Transverse colon (tissue), 4 donors: ENCODE data around the gene FOXI1. TPM values are rescaled to one million over a fixed set of nuclear protein-coding genes. Genes with fewer than 3 reads are reported as not detected.

Source experiments
- DNase-seq: peaks from one replicate; pipeline ENCODE4 v3.0.0-alpha.2; 2019
- H3K27ac ChIP-seq, 4 donors: fragments of 200-600 bp; sonication (generic); 2 replicates each; pipeline ENCODE4 v1.5.1; 2016 to 2018; ENCODE audit warnings: inconsistent platforms in 4 of 4
- H3K27me3 ChIP-seq: fragments of 200-600 bp; sonication (generic); 2 replicates; pipeline ENCODE4 v1.5.1; 2017; ENCODE audit warnings: inconsistent platforms
- H3K36me3 ChIP-seq, 4 donors: fragments of 200-600 bp; sonication (generic); 2 replicates each; pipeline ENCODE4 v1.5.1; 2017 to 2019; ENCODE audit warnings: inconsistent platforms in 4 of 4
- H3K4me1 ChIP-seq, 4 donors: fragments of 200-600 bp; sonication (generic); 2 replicates each; pipeline ENCODE4 v1.5.1; 2017 to 2020; ENCODE audit warnings: inconsistent platforms in 4 of 4
- H3K4me3 ChIP-seq, 4 donors: fragments of 200-600 bp; sonication (generic); 1 replicate in 1 of 4; 2 replicates in 3 of 4; pipeline versions ENCODE4 v1.5.1 to v1.6.1; 2017 to 2019; ENCODE audit warnings: inconsistent platforms in 4 of 4
- H3K9me3 ChIP-seq, 2 donors: fragments of 200-600 bp; sonication (generic); 2 replicates each; pipeline ENCODE4 v1.5.1; 2017 to 2019; ENCODE audit warnings: inconsistent platforms in 2 of 2
- EP300 ChIP-seq: sonication (generic); formaldehyde crosslinking; IDR thresholded peaks from one replicate; pipeline ENCODE4 v1.6.1; 2017; ENCODE audit warnings: antibody characterized with exemption, low read depth
- POLR2A ChIP-seq: fragments of 450-650 bp; IDR thresholded peaks from one replicate; pipeline ENCODE4 v1.6.1; 2016; ENCODE audit warnings: antibody characterized with exemption, mild to moderate bottlenecking, moderate library complexity
- POLR2AphosphoS5 ChIP-seq, 3 donors: sonication (generic); formaldehyde crosslinking; IDR thresholded peaks; one replicate each; pipeline ENCODE4 v1.6.1; 2016; ENCODE audit warnings: antibody characterized with exemption in 3 of 3
- WGBS, 2 donors: methylation state at CpG; one replicate each; pipeline ENCODE4 v1.1.5; 2018; ENCODE audit warnings: low coverage in 1 of 2; 5-methylcytosine and 5-hydroxymethylcytosine counted together
- in situ Hi-C, 4 donors: fragments of 200-750 bp; cut with MboI; loops; one replicate each; pipeline versions ENCODE4 v1.15.0 to v1.15.1; 2017; ENCODE audit warnings: low sequenced_read_pairs in 3 of 4, low pct_ligation_motif_present in 1 of 4, low pct_unique_long_range_greater_than_20kb in 1 of 4
- intact Hi-C: fragments of 100-400 bp; cut with DNase I; formaldehyde crosslinking; loops from one replicate; pipeline ENCODE4 v1.15.1; 2023; ENCODE audit warnings: low total_unique reads
- total RNA-seq, 4 donors: library from RNA; depleted of rRNA; stranded (reverse); fragments of >200 nt; gene quantifications; one replicate each; pipeline ENCODE4 v1.1.0, GENCODE V29; 2016
- TF ChIP-seq, protein P1 (sequence below), 5 experiments: fragments of 200-600 bp in 3 of 5; fragments of 450-650 bp in 2 of 5; sonication (generic) in 3 of 5; IDR thresholded peaks; 1 replicate in 2 of 5; 2 replicates in 3 of 5; pipeline ENCODE4 v1.5.1; 2016 to 2017; ENCODE audit warnings: antibody characterized with exemption in 5 of 5, inconsistent platforms in 3 of 5, mild to moderate bottlenecking in 2 of 5, moderate library complexity in 1 of 5

Gene FOXI1
- total RNA-seq, 4 donors from 2014 or later, result not detected

GRCh38 chr5:170107674-170108073 lies 2.0 kb downstream of the FOXI1 start:
- H3K4me1 ChIP-seq, result no peaks in the 10 kb centered on the region
- no peaks in the 10 kb centered on the region for H3K27me3 ChIP-seq
- intact Hi-C loops, result no loop called here
- WGBS, 2 donors, result 68 to 71% methylated on average over 1 to 2 of the region's 2 CpGs
- H3K36me3 ChIP-seq, result no peaks in the 10 kb centered on the region
- H3K4me3 ChIP-seq, result no peak overlapping the region
- in situ Hi-C loops, result loop anchor here in 1 of 4 donors (10.0 kb wide), 1 partner anchor 77 kb away; no protein-coding TSS in a partner anchor
- no peak overlapping the region for H3K27ac ChIP-seq
- no peaks in the 10 kb centered on the region for H3K9me3 ChIP-seq
- TF ChIP-seq, protein P1, sequence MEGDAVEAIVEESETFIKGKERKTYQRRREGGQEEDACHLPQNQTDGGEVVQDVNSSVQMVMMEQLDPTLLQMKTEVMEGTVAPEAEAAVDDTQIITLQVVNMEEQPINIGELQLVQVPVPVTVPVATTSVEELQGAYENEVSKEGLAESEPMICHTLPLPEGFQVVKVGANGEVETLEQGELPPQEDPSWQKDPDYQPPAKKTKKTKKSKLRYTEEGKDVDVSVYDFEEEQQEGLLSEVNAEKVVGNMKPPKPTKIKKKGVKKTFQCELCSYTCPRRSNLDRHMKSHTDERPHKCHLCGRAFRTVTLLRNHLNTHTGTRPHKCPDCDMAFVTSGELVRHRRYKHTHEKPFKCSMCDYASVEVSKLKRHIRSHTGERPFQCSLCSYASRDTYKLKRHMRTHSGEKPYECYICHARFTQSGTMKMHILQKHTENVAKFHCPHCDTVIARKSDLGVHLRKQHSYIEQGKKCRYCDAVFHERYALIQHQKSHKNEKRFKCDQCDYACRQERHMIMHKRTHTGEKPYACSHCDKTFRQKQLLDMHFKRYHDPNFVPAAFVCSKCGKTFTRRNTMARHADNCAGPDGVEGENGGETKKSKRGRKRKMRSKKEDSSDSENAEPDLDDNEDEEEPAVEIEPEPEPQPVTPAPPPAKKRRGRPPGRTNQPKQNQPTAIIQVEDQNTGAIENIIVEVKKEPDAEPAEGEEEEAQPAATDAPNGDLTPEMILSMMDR (IDR thresholded peaks at IDR 0.05), result no peak
- no peak for TF ChIP-seq POLR2A
- no peak for TF ChIP-seq EP300
- no peak for TF ChIP-seq POLR2AphosphoS5 (IDR thresholded peaks at IDR 0.05)
- DNase-seq, result no peak

DNA sequence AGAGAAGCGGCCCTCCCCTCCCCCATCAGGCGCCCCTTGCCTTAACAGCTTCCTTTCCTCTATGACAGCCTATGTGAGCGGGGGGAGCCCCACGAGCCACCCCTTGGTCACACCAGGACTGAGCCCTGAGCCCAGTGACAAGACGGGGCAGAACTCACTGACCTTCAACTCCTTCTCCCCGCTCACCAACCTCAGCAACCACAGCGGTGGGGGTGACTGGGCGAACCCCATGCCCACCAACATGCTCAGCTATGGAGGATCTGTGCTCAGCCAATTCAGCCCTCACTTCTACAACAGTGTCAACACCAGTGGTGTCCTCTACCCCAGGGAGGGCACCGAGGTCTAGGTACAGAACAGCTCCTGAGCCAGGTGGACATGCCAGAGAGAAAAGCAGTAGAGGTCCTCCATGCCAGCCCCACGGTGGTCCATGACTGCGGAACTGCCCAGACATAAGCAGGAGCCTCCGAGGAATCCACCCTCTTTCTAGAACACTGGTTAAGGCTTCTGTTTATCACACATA lies 2.6 kb downstream of the FOXI1 start:
- intact Hi-C loops (no loop called here), in situ Hi-C loops (loop anchor here in 1 of 4 donors (10.0 kb wide), 1 partner anchor 76 kb away; no protein-coding TSS in a partner anchor)
- H3K9me3 ChIP-seq, result no peaks in the 10 kb centered on the region
- no peak for TF ChIP-seq POLR2A
- TF ChIP-seq EP300, result no peak
- TF ChIP-seq POLR2AphosphoS5 (IDR thresholded peaks at IDR 0.05), result no peak
- TF ChIP-seq, protein P1 (IDR thresholded peaks at IDR 0.05), result no peak
- H3K4me3 ChIP-seq, result no peak overlapping the region
- no peaks in the 10 kb centered on the region for H3K36me3 ChIP-seq
- H3K4me1 ChIP-seq, result no peaks in the 10 kb centered on the region
- H3K27me3 ChIP-seq, result no peaks in the 10 kb centered on the region
- no peak for DNase-seq
- 72% methylated on average over 12 of the region's 12 CpGs; no CpG with 5 or more reads in 1 of the 2 donors for WGBS, 2 donors
- H3K27ac ChIP-seq, result no peak overlapping the region

GRCh38 chr5:170109059-170110031 lies 3.6 kb downstream of the FOXI1 start:
- H3K4me3 ChIP-seq, result no peak overlapping the region
- 60 to 67% methylated on average over 4 to 7 of the region's 7 CpGs for WGBS, 2 donors
- TF ChIP-seq POLR2AphosphoS5 (IDR thresholded peaks at IDR 0.05) (no peak), POLR2A (no peak), EP300 (no peak)
- TF ChIP-seq, protein P1 (IDR thresholded peaks at IDR 0.05), result no peak

GRCh38 chr5:170110403-170111087 lies 4.8 kb downstream of the FOXI1 start:
- no peaks in the 10 kb centered on the region for H3K27me3 ChIP-seq
- 58 to 62% methylated on average over 2 to 3 of the region's 3 CpGs for WGBS, 2 donors
- H3K27ac ChIP-seq, result no peak overlapping the region
- TF ChIP-seq POLR2A (no peak), EP300 (no peak), POLR2AphosphoS5 (IDR thresholded peaks at IDR 0.05) (no peak)
- TF ChIP-seq, protein P1 (IDR thresholded peaks at IDR 0.05), result no peak
- DNase-seq, result no peak
- no peaks in the 10 kb centered on the region for H3K36me3 ChIP-seq
- no peak overlapping the region for H3K4me3 ChIP-seq
- H3K9me3 ChIP-seq, result no peaks in the 10 kb centered on the region
- in situ Hi-C loops, result no loop called here
- H3K4me1 ChIP-seq, result no peaks in the 10 kb centered on the region
- intact Hi-C loops, result no loop called here

More at GRCh38 chr5:170109059-170110031, 3.6 kb downstream of the FOXI1 start:
- Histone ChIP-seq H3K27ac (no peak overlapping the region), H3K9me3 (no peaks in the 10 kb centered on the region), H3K27me3 (no peaks in the 10 kb centered on the region), H3K4me1 (no peaks in the 10 kb centered on the region), H3K36me3 (no peaks in the 10 kb centered on the region)
- intact Hi-C loops, result no loop called here
- in situ Hi-C loops, result loop anchor here in 1 of 4 donors (10.0 kb wide), 1 partner anchor 75 kb away; no protein-coding TSS in a partner anchor
- DNase-seq, result no peak
